Left lung (tissue), 10 donors: ENCODE results near the gene SDR39U1. TPM values are rescaled to one million over a fixed set of nuclear protein-coding genes. Genes with fewer than 3 reads are reported as not detected.

Experiments
- ATAC-seq: fragments of 200-7000 bp; cut with Tn5 transposase; one replicate; pipeline ENCODE4 v1.9.1; 2020; ENCODE audit warnings: moderate library complexity
- DNase-seq, 4 donors: peaks; one replicate each; pipeline ENCODE4 v3.0.0-alpha.2; 2013 to 2020
- H3K27ac ChIP-seq, 2 donors: fragments of 200-600 bp; sonication (generic) in 1 of 2; one replicate each; pipeline versions ENCODE4 v1.5.0 to v1.8.0; 2020 to 2021
- H3K27me3 ChIP-seq, 2 donors: fragments of 200-600 bp; sonication (generic) in 1 of 2; one replicate each; pipeline versions ENCODE4 v1.5.0 to v1.8.0; 2020 to 2021
- H3K36me3 ChIP-seq, 2 donors: fragments of 200-600 bp; sonication (generic) in 1 of 2; one replicate each; pipeline versions ENCODE4 v1.5.0 to v1.8.0; 2020 to 2021
- H3K4me1 ChIP-seq, 2 donors: fragments of 200-600 bp; one replicate each; pipeline ENCODE4 v1.8.0; 2021
- H3K4me3 ChIP-seq, 2 donors: fragments of 200-600 bp; sonication (generic) in 1 of 2; one replicate each; pipeline versions ENCODE4 v1.5.0 to v1.8.0; 2020 to 2021; ENCODE audit warnings: mild to moderate bottlenecking in 1 of 2
- H3K9me3 ChIP-seq, 2 donors: fragments of 200-600 bp; sonication (generic) in 1 of 2; one replicate each; pipeline versions ENCODE4 v1.5.0 to v1.8.0; 2020 to 2021
- intact Hi-C, 2 donors: fragments of 100-400 bp; cut with DNase I; formaldehyde crosslinking; loops; one replicate each; pipeline versions ENCODE4 v1.11.2 to v1.14.2; 2022
- polyA plus RNA-seq, 6 donors: library from polyadenylated mRNA; unstranded; fragments of 120-200 nt; gene quantifications; one replicate each; pipeline ENCODE4 v1.2.1, GENCODE V29; 2013; ENCODE audit not compliant: insufficient read length in 6 of 6
- total RNA-seq, 2 donors: library from RNA; stranded (reverse); fragmentation: NEBNext Ultra II Directional; extraction: Animal tissue kit (Norgen Biotek cat#: 25700); gene quantifications; one replicate each; pipeline ENCODE4 v1.2.1, GENCODE V29; 2021
- TF ChIP-seq, protein P1 (sequence below), 2 donors: fragments of 200-600 bp; sonication (generic) in 1 of 2; IDR thresholded peaks; one replicate each; pipeline versions ENCODE4 v1.5.0 to v1.8.0; 2021; ENCODE audit warnings: antibody characterized with exemption in 2 of 2
- donor health status: DM: no; HTN: yes; CAD: no.
- donor health status: DM: no; HTN: no; CAD: no.

SDR39U1 gene
- total and polyA plus RNA-seq, 8 donors = 32.7 to 51.9 (median 43.3) TPM

DNA sequence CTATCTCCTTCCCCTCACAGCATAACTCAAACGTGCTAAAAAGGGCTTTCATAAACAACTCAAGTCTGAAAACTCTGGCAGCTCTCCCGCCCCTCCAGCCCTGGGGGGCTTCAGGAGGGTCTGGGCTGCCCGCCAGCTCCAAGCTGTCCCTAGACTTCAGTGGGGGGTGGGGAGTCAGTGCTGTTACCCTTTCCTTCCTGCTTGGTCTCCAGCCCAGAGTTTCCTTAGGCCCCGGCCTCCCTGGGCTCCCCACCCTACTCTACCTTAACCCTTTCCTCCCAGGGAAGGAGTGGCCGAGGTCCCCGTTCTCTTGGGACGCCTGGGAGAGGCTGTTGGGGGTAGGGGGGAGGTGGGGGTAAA, 44.3 kb downstream of the SDR39U1 start:
- ATAC-seq (peak; percentile 27), DNase-seq (peak in 2 of 4 donors; percentile 86 to 94)
- H3K27me3 ChIP-seq = no peaks in the 10 kb centered on the region
- peak overlapping the region; percentile 56 to 68 for H3K27ac ChIP-seq
- intact Hi-C loops = no loop called here
- H3K4me3 ChIP-seq = peak overlapping the region; percentile 57 to 61
- peaks cover 6 to 37% of the 10 kb centered on the region in 2 donors for H3K4me1 ChIP-seq
- TF ChIP-seq, protein P1, sequence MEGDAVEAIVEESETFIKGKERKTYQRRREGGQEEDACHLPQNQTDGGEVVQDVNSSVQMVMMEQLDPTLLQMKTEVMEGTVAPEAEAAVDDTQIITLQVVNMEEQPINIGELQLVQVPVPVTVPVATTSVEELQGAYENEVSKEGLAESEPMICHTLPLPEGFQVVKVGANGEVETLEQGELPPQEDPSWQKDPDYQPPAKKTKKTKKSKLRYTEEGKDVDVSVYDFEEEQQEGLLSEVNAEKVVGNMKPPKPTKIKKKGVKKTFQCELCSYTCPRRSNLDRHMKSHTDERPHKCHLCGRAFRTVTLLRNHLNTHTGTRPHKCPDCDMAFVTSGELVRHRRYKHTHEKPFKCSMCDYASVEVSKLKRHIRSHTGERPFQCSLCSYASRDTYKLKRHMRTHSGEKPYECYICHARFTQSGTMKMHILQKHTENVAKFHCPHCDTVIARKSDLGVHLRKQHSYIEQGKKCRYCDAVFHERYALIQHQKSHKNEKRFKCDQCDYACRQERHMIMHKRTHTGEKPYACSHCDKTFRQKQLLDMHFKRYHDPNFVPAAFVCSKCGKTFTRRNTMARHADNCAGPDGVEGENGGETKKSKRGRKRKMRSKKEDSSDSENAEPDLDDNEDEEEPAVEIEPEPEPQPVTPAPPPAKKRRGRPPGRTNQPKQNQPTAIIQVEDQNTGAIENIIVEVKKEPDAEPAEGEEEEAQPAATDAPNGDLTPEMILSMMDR (IDR thresholded peaks at IDR 0.05) = no peak
- no peaks in the 10 kb centered on the region for H3K36me3 ChIP-seq
- no peaks in the 10 kb centered on the region for H3K9me3 ChIP-seq

GRCh38 chr14:24397639-24398292, 44.8 kb downstream of the SDR39U1 start:
- Histone ChIP-seq H3K27me3 (no peaks in the 10 kb centered on the region), H3K4me3 (no peak overlapping the region), H3K4me1 (peaks cover under 1 to 37% of the 10 kb centered on the region in 2 donors), H3K9me3 (no peaks in the 10 kb centered on the region), H3K36me3 (no peaks in the 10 kb centered on the region), H3K27ac (peak overlapping the region; percentile 56 to 68)
- DNase-seq (no peak), ATAC-seq (no peak)
- intact Hi-C loops = no loop called here
- TF ChIP-seq, protein P1 (IDR thresholded peaks at IDR 0.05) = no peak

- H3K4me1 ChIP-seq = peaks cover 0 to 37% of the 10 kb centered on the region in 2 donors
- no peaks in the 10 kb centered on the region for H3K36me3 ChIP-seq
- intact Hi-C loops = no loop called here
- DNase-seq (no peak), ATAC-seq (peak; percentile 5)
- no peak overlapping the region for H3K27ac ChIP-seq
- no peak overlapping the region for H3K4me3 ChIP-seq
- H3K9me3 ChIP-seq = no peaks in the 10 kb centered on the region
- no peaks in the 10 kb centered on the region for H3K27me3 ChIP-seq
- TF ChIP-seq, protein P1 (IDR thresholded peaks at IDR 0.05) = no peak
Observed at GRCh38 chr14:24395609-24396582, 46.7 kb downstream of the SDR39U1 start.

- TF ChIP-seq, protein P1 (IDR thresholded peaks at IDR 0.05) = no peak
- intact Hi-C loops = no loop called here
- Histone ChIP-seq H3K27me3 (no peaks in the 10 kb centered on the region), H3K36me3 (no peaks in the 10 kb centered on the region), H3K4me1 (peaks cover 0 to 26% of the 10 kb centered on the region in 2 donors), H3K4me3 (no peak overlapping the region), H3K9me3 (no peaks in the 10 kb centered on the region), H3K27ac (no peak overlapping the region)
- ATAC-seq (no peak), DNase-seq (no peak)
Observed at GRCh38 chr14:24394275-24394674, 48.3 kb downstream of the SDR39U1 start.
